Neuron (in vitro differentiated cells): ENCODE results near the gene CCL11.

Source experiments
- H2AFZ ChIP-seq: one replicate; pipeline ENCODE4 v1.6.1; 2013; ENCODE audit warnings: low read depth, mild to moderate bottlenecking, inconsistent platforms, low read length, moderate library complexity
- H3K27me3 ChIP-seq: one replicate; pipeline ENCODE4 v1.6.1; 2013; ENCODE audit warnings: low read length; ENCODE audit not compliant: insufficient read depth
- H3K36me3 ChIP-seq: one replicate; pipeline ENCODE4 v1.6.1; 2013; ENCODE audit warnings: low read length; ENCODE audit not compliant: insufficient read depth
- H3K4me1 ChIP-seq: one replicate; pipeline ENCODE4 v1.6.1; 2013; ENCODE audit warnings: low read length; ENCODE audit not compliant: insufficient read depth
- H3K4me3 ChIP-seq: 2 replicates; pipeline ENCODE4 v1.5.1; 2013; ENCODE audit warnings: mild to moderate bottlenecking, low read length, moderate library complexity
- H3K9me3 ChIP-seq: one replicate; pipeline ENCODE4 v1.6.1; 2013; ENCODE audit warnings: low read length

The CCL11 gene

GRCh38 chr17:34285286-34285792 is at the start of gene CCL11:
CCL11 (plus strand) TSS chr17:34285742; CDS start chr17:34285809, 67 bp downstream.
- Histone ChIP-seq H3K9me3 (no peaks in the 10 kb centered on the region), H3K27me3 (no peaks in the 10 kb centered on the region), H3K4me1 (no peaks in the 10 kb centered on the region), H3K4me3 (no peak within 1 kb of the TSS), H2AFZ (no peak within 1 kb of the TSS), H3K36me3 (no peaks in the 10 kb centered on the region)

- no peaks in the 10 kb centered on the region for H3K4me1 ChIP-seq
- H3K9me3 ChIP-seq = no peaks in the 10 kb centered on the region
- H3K36me3 ChIP-seq = no peaks in the 10 kb centered on the region
- no peaks in the 10 kb centered on the region for H3K27me3 ChIP-seq
- no peak overlapping the region for H3K4me3 ChIP-seq
- H2AFZ ChIP-seq = no peak overlapping the region
Observed at GRCh38 chr17:34236281-34236892, 49.2 kb upstream of the CCL11 start.

GRCh38 chr17:34237458-34237857 is 48.1 kb upstream of the CCL11 start:
- no peaks in the 10 kb centered on the region for H3K4me1 ChIP-seq
- H3K9me3 ChIP-seq = no peaks in the 10 kb centered on the region

GRCh38 chr17:34241062-34241461 is 44.5 kb upstream of the CCL11 start:
- Histone ChIP-seq H3K4me1 (no peaks in the 10 kb centered on the region), H3K36me3 (no peaks in the 10 kb centered on the region), H2AFZ (no peak overlapping the region), H3K9me3 (no peaks in the 10 kb centered on the region), H3K27me3 (no peaks in the 10 kb centered on the region), H3K4me3 (no peak overlapping the region)

More at GRCh38 chr17:34237458-34237857, 48.1 kb upstream of the CCL11 start:
- no peaks in the 10 kb centered on the region for H3K27me3 ChIP-seq
- H3K36me3 ChIP-seq = no peaks in the 10 kb centered on the region
- H3K4me3 ChIP-seq = no peak overlapping the region
- no peak overlapping the region for H2AFZ ChIP-seq

GRCh38 chr17:34242587-34243363 is 42.8 kb upstream of the CCL11 start:
- Histone ChIP-seq H3K36me3 (no peaks in the 10 kb centered on the region), H2AFZ (no peak overlapping the region), H3K4me1 (no peaks in the 10 kb centered on the region), H3K9me3 (no peaks in the 10 kb centered on the region), H3K4me3 (no peak overlapping the region), H3K27me3 (no peaks in the 10 kb centered on the region)

GRCh38 chr17:34243364-34244320 is 41.9 kb upstream of the CCL11 start:
- no peak overlapping the region for H3K4me3 ChIP-seq
- H3K27me3 ChIP-seq = no peaks in the 10 kb centered on the region
- H3K9me3 ChIP-seq = no peaks in the 10 kb centered on the region

GRCh38 chr17:34245351-34245905 is 40.1 kb upstream of the CCL11 start:
- H3K27me3 ChIP-seq = no peaks in the 10 kb centered on the region
- H3K4me1 ChIP-seq = no peaks in the 10 kb centered on the region
- no peaks in the 10 kb centered on the region for H3K9me3 ChIP-seq
- H3K4me3 ChIP-seq = no peak overlapping the region
- H2AFZ ChIP-seq = no peak overlapping the region
- no peaks in the 10 kb centered on the region for H3K36me3 ChIP-seq

More at GRCh38 chr17:34243364-34244320, 41.9 kb upstream of the CCL11 start:
- Histone ChIP-seq H2AFZ (no peak overlapping the region), H3K4me1 (no peaks in the 10 kb centered on the region), H3K36me3 (no peaks in the 10 kb centered on the region)

GRCh38 chr17:34246446-34246845 is 39.1 kb upstream of the CCL11 start:
- H2AFZ ChIP-seq = no peak overlapping the region

GRCh38 chr17:34246881-34247280 is 38.7 kb upstream of the CCL11 start:
- Histone ChIP-seq H2AFZ (no peak overlapping the region), H3K27me3 (no peaks in the 10 kb centered on the region)

More at GRCh38 chr17:34246446-34246845, 39.1 kb upstream of the CCL11 start:
- no peak overlapping the region for H3K4me3 ChIP-seq
- H3K27me3 ChIP-seq = no peaks in the 10 kb centered on the region
- H3K9me3 ChIP-seq = no peaks in the 10 kb centered on the region
- no peaks in the 10 kb centered on the region for H3K36me3 ChIP-seq
- H3K4me1 ChIP-seq = no peaks in the 10 kb centered on the region

GRCh38 chr17:34248511-34249024 is 37.0 kb upstream of the CCL11 start:
- no peaks in the 10 kb centered on the region for H3K27me3 ChIP-seq
- H3K9me3 ChIP-seq = no peaks in the 10 kb centered on the region
- H2AFZ ChIP-seq = no peak overlapping the region
- H3K36me3 ChIP-seq = no peaks in the 10 kb centered on the region
- no peaks in the 10 kb centered on the region for H3K4me1 ChIP-seq
- no peak overlapping the region for H3K4me3 ChIP-seq

More at GRCh38 chr17:34246881-34247280, 38.7 kb upstream of the CCL11 start:
- H3K9me3 ChIP-seq = no peaks in the 10 kb centered on the region
- no peaks in the 10 kb centered on the region for H3K36me3 ChIP-seq
- no peak overlapping the region for H3K4me3 ChIP-seq
- no peaks in the 10 kb centered on the region for H3K4me1 ChIP-seq

- Histone ChIP-seq H3K36me3 (no peaks in the 10 kb centered on the region), H3K4me1 (no peaks in the 10 kb centered on the region), H3K9me3 (no peaks in the 10 kb centered on the region), H2AFZ (no peak overlapping the region), H3K4me3 (no peak overlapping the region), H3K27me3 (no peaks in the 10 kb centered on the region)
Observed at GRCh38 chr17:34249061-34249460, 36.5 kb upstream of the CCL11 start.

GRCh38 chr17:34249478-34249877 is 36.1 kb upstream of the CCL11 start:
- no peaks in the 10 kb centered on the region for H3K27me3 ChIP-seq
- H2AFZ ChIP-seq = no peak overlapping the region
- peaks cover under 1% of the 10 kb centered on the region for H3K4me1 ChIP-seq
- H3K9me3 ChIP-seq = no peaks in the 10 kb centered on the region
- H3K4me3 ChIP-seq = no peak overlapping the region
- no peaks in the 10 kb centered on the region for H3K36me3 ChIP-seq
